Effector CD8-positive, alpha-beta T cell (primary cell): ENCODE data around the gene ESR2.
"Not testable (repeated sequence)": the region's sequence is repeated elsewhere in the genome, so short reads cannot be mapped to it uniquely, and the experiment has no call there.

Source experiments
- DNase-seq: peaks from one replicate; lab custom pipeline; 2025; lab: John Stamatoyannopoulos, UW

ESR2 gene

DNA sequence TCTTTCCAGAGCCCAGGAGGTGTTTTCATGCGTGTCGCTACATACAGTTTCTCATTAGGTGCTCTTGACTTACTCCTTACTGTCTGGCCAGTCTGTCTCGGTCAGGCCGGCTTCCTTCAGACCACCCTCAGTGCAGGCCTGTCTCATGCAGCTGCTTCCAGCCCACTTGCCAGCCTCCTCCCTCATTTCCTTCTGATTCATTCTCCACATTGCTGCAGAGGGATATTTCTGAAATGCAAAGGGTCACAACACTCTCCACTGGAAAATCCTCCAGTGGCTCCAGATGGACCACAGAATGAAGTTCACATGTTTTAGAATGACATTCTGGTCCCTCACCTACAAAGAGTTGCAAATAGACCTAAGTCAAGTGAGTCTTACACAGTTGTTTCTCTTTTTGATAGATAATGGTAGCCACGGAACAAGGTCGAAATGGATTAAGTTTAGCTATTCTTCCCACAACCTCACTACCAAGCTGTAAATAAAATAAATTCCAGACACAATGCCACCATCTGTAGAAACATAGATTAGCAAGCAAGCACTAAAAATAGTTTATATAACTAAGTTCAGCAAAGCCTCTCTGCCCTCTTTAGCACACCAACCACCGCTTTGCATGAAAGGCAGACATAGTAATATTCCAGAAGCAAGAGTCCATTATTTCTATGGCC, 146.9 kb downstream of the ESR2 start:
- DNase-seq: no peak

DNA sequence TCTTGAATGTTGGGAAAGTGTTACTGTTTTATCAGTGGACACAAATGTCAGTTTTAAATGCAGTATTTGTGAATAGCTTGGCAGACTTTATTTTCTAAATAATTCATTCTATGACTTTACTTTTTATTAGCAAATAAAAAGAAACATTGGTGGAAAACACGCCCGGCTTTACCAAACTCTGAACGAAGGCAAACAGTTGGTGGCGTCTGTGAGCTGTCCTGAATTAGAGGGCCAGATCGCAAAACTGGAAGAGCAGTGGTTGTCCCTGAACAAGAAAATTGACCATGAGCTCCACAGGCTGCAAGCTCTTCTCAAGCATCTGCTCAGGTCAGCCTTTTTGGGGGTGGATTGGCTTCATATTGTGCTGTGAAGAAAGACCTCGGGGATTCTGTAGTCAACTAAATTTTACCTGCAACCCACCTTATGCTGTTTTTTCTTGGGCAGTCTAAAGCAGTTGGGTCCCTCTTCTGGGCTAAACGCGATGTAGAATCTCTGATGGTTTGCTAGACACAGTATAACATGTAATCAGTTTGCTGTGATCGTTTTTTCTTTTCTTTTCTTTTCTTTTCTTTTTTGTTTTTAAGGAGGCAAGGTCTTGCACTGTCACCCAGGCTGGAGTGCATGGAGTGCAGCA, 156.4 kb downstream of the ESR2 start:
- DNase-seq: no peak

DNA sequence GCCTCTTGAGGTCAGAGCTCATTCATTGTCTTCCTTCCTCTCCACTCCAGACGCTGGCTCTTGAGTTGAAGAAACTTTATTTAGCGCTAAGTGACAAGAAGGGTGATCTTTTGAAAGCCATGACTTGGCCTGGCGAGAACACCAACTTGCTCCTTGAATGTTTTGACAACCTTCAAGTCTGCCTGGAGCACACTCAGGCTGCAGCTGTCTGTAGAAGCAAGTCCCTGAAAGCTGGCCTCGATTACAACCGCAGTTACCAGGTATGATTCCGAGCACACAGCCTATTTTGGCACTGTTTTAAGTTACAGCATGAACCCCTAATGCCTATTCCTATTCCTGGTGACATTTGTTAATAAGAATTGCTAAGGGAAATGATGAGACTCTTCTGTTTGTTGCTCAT, 167.6 kb downstream of the ESR2 start:
- DNase-seq: no peak

DNA sequence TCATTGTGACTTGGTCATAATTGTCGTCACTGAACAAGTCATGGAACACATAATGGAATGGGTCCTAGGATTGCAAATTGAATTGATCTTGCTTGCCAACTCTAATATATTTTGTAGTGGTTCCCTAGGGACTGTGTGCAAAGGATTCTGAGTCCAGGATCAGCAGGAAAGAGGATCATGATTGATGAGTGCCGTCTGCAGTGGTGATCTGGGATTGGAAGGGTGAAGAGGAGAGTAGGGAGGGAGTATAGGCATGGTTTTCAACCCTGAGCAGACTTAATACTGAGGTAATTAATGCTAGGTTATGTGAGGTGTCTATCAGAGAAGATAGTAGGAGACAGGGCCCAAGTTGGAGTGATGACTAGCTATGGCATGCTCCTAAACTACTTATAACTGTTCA, 168.9 kb downstream of the ESR2 start:
- DNase-seq: no peak

DNA sequence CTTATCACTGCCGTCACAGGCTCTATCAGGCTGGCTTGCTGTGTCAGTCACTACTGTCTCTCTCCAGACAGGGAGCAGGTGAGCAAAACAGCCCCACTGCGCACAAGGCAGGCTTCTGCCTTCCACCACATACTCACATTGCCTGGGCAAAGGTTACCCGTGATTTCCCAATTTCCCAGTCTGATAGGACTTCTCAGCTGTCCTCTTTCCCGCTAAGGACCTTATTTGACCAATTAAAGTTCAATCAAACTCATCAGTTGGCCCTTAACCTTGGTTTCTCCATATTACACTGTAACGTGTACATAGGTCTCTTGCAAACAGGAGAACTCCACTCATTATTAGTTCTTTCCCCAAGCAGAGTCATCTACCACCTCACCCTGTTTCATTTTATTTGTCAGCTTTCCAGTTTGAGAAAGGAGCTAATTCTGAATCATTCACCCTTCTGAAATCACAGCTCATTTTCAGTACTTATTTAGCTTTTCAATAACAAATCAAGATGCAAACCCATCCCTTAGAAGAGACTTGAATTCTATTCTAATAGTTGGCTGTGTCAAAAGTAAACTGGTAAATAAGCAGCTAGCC, 170.8 kb downstream of the ESR2 start:
- DNase-seq: no peak

DNA sequence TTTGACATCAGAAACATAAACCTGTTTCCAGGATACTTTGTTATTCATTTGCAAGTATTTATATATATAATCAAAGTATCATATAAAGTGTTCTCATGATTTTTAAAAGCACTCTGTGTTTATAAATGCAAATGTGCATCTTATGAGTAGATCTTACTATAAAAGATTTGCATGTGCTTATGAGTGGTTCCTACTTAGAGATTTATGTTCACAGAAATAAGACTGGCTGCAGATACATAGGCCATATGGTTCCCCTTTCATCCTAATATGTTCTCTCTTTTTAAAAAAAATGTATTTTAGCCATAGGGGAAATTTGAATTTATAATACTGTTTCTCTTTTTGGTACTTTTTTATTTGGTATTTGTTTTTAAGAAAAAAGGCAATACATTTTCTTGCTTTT, 174.2 kb downstream of the ESR2 start:
- DNase-seq: no peak

DNA sequence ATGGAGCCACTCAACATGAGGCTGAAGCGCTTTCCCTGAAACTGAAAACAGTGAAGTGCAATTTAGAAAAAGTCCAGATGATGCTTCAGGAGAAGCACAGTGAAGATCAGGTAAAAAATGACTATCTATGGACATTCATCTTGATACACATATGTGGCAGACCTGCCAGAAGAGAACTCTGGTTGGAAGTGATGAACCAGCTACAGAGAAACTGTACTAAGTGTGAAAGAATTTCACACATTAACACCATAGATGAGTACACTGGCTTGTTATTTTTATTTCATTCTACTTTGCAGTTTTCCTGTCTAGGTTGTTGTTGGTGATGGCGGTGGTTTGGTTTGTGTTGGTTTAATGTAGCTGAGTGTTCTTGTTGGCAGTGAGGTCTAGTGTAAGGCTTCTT, 174.7 kb downstream of the ESR2 start:
- DNase-seq: no peak

DNA sequence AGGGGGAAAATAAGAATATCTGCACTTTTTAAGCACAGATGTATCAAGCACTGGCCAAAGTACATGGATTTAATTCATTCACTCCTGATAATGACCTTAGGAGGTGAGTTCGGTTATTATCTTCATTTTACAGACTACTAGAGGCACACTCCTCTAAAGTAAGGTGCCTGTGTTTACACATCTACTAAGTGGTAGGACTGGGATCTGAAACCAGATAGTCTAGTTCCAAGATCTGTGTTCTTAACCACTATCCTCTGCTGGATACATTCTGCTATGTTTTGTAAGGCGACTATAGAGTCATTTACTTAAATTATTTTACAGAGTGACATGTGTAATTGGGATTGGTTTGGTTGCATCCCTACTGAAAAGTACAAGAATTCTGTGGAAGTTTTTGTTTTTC, 175.3 kb downstream of the ESR2 start:
- no peak for DNase-seq

DNA sequence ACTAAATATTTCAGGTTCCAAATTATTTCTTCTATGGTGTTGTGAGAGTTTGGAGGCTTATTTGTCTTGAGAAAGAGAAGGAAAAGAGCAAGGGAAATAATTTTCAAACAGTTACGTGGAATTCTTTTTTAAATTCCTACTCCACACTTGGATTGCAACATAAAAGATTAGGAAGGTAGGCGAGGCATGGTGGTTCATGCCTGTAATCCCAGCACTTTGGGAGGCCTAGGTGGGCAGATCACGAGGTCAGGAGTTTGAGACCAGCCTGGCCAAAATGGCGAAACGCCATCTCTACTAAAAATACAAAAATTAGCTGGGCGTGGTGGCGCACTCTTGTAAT, 175.8 kb downstream of the ESR2 start:
- DNase-seq: not testable (repeated sequence)

DNA sequence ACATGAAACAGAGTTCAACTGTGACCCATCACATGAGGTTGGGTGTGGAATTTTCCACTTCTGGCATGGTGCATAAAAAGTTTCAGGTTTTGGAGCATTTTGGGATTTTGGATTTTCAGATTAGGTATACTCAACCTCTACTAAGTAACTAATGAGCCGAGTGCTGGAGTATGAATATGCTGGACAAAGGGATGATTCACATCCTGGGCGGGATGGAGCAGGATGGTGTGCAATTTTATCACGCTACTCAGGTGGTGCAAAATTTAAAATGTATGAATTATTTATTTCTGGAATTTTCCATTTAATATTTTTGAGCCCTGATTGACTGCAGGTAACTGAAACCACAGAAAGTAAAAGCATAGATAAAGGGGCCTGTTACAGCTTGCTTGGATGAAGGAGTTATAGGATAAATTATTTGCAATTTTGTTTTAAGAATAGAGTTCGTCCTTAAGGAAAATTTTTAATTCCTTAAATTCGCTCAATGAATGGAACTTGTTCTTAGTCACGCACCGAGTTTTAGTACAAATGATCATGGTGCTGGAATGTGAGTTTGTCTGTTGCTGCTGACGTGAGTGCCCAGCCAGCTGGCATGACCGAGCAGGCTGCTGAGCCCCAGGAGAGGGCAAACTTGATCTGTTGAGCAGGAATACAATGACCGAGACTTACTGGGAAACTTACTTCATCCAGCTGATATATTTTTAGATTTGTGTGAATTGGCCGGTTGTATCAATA, 176.3 kb downstream of the ESR2 start:
- DNase-seq: no peak

DNA sequence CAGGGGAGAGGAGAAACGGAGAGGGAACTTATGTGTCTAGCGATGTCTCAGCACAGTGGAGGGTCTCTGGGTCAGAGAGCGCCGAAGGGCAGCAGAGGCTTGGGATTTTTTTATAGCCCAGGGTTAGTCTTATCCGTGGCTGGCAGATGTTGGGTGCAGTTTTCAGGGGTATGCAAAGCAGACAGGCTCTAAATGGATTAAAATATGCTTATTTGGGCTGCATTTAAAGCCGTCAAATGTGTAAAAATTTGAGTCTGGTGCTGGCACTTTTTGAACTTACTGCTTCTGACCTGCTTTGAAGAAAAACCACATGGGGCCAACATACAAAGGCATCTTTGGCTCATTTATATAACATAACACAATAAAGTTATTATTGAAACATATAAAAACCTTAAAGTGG, 178.8 kb downstream of the ESR2 start:
- DNase-seq: no peak

DNA sequence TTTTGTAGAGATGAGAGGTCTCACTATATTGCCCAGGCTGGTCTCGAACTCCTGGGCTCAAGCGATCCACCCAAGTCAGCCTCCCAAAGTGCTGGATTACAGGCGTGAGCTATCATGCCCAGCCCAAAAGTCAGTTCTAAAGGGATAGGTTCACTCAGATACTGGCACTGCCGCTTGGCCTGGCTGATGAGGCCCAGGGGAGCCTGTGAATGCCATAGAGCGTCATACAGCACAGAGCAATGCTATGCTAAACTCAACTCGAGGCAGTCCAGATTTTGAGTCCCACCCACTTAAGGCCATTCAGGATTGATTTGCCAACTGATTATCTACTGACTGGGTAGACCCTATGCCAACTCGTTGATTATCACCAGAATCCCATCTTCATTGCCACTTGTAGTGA, 179.4 kb downstream of the ESR2 start:
- no peak for DNase-seq

DNA sequence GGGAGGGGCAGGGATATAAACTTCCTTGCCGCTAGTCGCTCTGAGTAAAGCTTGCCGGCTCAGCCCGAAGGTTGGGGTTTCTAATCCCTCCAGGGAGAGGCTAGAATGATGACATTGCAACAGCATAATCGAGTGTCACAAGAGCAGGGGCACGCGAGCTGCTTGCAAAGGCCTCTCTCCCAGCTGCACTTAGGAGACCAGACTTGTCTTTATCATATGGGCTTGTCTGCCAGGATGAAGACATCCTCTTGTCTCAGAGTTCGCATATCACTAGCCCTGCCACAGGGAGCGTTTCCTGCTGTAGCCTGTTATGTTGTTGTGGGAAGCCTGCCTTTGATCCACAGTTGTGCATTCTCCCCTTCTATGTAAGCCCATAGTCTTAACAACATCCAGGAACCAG, 180.0 kb downstream of the ESR2 start:
- no peak for DNase-seq

DNA sequence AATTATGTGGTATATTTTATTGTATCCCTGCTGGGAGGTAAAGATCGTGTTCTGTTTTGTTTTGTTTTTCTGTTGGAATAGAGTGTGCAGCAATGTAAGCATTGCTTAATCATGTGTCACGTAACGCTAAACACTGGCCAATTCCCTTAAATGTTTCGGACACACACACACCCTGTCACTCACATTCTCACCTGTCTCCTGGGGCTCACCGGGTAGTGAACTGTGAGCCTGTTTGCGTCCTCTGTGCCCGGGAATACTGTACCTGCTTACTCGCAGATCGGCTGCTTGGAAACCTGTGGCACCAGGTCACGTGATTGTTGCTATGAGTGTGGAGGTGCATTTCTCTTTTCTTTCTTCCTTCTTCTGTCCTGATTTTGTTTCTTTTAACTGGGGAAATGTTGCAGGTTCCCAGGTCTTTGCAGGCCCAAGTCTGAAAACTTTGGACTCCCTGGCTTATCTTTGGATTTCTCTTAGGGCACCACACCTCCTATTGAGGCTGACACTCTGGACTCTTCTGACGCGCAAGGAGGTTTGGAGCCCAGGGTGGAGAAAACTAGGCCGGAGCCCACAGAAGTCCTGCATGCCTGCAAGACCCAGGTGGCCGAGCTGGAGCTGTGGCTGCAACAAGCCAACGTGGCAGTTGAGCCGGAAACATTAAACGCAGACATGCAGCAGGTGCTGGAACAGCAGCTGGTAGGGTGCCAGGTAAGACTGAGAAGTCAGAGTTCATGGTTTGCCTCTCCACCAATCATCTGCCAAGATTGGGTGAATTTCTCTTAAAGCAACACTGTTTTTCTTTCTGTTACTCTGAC, 181.1 kb downstream of the ESR2 start:
- no peak for DNase-seq

DNA sequence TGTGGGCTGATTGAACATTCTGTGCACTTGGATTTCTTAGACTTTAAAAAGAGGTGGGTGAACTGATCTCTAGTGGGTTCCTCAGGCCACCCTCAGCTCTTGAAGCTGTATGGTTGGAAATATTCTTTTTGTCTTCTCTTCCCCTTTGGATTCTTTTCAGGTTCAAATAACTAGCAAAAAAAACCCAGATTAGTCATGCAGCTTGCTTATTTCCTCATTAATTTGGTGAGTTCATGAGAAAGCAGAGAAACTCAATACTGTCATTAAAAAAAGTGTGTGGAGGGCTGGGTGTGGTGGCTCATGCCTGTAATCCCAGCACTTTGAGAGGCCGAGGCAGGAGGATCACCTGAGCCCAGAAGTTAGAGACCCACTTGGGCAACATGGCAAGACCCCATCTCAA, 183.4 kb downstream of the ESR2 start:
- DNase-seq: no peak

DNA sequence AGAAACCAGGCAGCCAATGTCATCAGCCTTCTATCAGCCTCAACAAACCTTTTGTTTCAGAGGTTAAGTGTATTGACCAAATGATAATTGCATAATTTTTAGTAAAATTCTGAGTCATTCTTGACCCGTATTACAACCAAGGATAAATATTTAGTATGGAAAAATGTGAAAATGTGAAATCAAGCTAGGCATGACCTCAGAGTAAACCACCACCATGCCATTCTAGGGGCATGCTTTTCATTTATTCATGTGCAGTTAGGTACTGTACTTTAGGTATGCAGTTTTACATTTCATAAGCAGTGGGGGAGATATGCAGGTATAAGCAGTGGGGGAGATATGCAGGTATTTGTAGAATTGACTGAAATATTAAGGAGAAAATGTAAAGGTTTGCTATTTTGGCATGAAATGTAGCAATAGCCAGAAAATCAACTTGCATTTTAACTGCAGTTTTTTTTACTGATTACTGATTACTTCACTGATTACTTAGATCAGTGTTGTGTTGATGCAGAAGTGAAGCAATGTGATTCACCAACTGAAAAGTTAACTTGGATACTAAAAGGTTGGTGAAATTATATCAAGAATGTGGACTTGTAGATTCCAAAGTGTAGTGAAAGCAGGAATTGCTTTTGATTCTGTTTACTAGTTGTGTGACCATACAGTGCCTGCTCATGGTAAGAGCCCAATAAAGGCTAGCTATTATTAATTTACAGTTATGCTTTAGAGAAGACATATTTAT, 184.2 kb downstream of the ESR2 start:
- no peak for DNase-seq

DNA sequence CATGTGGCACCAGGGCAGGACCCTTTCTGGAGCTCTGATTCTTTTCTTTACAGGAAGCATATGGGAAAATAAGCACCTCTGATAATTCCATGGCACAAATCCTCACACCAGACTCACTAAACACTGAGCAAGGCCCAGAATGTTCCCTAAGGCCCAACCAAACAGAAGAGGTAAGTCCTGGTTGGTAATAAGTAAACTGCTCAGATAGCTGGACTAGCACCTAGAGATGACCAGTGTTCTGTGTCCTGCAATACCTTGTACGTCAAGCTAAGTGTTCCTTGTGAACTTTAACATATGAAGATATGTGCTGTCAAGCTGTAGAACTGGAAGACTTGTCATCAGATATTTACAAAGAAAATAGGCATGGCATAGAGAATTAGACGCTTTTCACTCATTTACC, 186.7 kb downstream of the ESR2 start:
- no peak for DNase-seq

DNA sequence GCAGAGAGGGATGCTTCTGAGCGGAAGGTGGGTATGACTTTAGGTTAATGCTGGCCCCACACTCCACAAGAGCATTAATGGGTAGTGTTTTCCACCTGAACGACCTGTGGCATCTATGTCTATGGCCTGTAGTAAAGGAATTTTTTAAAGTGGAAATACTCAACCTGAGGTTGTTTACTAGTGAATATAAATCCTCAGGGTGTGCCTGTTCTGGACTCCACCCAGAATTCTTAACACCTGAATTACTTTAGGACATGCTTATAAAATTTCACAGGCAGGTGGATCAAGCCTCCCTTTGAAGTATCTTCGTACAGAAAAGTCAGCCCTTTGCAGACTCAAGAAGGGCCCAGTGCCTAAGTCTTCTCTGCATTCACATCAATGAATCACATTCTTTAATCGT, 196.1 kb downstream of the ESR2 start:
- DNase-seq: no peak

DNA sequence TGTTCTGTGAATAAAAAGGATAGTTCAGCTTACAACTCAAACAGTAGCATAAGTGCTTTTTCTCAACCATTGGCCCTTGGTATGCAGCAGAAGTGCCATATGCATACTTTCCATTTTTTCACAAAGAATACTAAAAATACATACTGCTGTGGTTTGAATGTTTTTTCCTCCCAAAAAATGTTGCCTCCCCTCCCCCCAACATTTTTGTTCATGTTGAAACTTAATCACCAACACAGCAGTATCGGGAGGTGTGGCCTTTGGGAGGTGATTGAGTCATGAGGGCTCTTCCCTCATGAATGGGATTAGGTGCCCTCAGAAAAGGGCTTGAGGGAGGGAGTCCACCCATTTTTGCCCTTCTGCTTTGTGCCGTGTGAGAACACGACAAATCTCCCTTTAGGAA, 198.6 kb downstream of the ESR2 start:
- no peak for DNase-seq

DNA sequence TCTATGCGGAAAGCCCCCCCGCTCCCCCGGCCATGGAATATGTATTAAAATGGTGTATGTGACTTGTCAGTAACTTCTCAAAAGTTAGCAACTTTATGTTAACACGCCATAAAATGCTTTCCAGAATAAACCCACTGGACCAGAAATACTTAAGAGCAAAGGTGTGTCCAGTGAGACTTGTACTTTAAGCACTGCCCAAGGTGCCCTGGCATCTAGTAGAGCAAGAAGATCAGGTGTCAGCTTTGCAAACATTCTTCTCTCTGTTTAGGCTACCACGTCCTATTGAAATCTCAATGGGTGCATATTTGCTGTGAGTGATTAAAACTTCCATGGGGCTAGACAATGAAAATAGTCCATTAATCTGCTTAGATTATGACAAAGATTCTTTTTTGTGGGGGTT, 201.2 kb downstream of the ESR2 start:
- no peak for DNase-seq

DNA sequence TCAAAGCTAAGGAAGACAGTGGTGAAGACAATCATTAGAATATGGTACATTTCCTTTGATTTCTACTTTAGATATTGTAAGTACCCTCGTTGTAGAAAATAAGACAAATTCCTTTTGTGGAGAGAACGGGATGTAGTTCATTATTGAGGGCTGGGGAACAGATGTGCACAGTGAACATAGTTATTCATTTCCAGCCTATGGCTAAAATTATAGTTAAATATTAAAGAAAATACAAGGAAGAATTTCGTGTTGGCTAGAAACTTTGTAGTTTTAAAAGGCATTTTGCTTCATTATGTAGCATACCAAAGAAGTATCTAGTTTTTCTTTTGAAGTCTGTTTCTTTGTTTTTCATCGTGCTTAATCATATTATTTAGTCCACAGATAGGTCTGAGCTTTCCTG, 201.8 kb downstream of the ESR2 start:
- no peak for DNase-seq

DNA sequence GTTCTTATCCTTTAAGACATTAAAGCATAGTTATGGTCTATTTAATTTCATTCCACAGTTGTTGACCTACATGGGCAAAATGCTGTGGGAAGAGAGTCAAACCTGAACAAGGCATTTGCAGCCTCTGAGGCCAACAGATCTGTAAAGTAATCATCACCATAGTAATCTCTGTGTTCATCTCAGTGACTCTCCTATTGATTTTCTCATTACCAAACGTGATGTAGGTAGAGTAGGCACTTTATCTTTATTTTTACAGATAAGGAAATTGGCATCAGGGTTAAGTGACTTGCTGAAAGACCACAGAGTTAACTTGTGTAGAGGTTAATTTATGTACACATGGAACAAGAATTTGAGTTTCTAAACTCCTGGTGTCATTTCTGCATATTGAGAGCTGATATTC, 203.0 kb downstream of the ESR2 start:
- DNase-seq: no peak
